Prostate gland (tissue), 2 donors: ENCODE measurements around the gene SETD6.

Source experiments
- CTCF ChIP-seq, 4 experiments: fragments of 200-600 bp in 2 of 4; fragments of 450-650 bp in 2 of 4; sonication (generic) in 2 of 4; IDR thresholded peaks; 1 replicate in 3 of 4; 2 replicates in 1 of 4; pipeline ENCODE4 v1.5.1; 2016 to 2019; ENCODE audit warnings: antibody characterized with exemption in 4 of 4, mild to moderate bottlenecking in 2 of 4, moderate library complexity in 2 of 4
- POLR2A ChIP-seq: fragments of 450-650 bp; IDR thresholded peaks from one replicate; pipeline ENCODE4 v1.6.1; 2016; ENCODE audit warnings: antibody characterized with exemption, mild to moderate bottlenecking
- POLR2AphosphoS5 ChIP-seq: sonication (generic); formaldehyde crosslinking; IDR thresholded peaks from one replicate; pipeline ENCODE4 v1.6.1; 2017; ENCODE audit warnings: antibody characterized with exemption

GRCh38 chr16:58508671-58509251, 6.6 kb upstream of the SETD6 start:
- TF ChIP-seq CTCF (IDR thresholded peaks at IDR 0.05) (no peak), POLR2A (no peak), POLR2AphosphoS5 (no peak)
